Activated CD8-positive, alpha-beta memory T cell treated with anti-CD3 and anti-CD28 coated beads for 48 hours (primary cell): ENCODE results near the gene PAK1.
"Not testable (repeated sequence)": the region's sequence is repeated elsewhere in the genome, so short reads cannot be mapped to it uniquely, and the experiment has no call there.

ENCODE experiments used
- DNase-seq, 3 experiments: peaks; one replicate each; pipeline ENCODE4 v3.0.0-alpha.2; 2020; ENCODE audit warnings: low read depth in 2 of 3, low spot score in 2 of 3

Gene PAK1

GRCh38 chr11:77473801-77474683 is at the start of gene PAK1:
TSS of gene PAK1 (minus strand) at chr11:77474094. CDS start at chr11:77392520, 81,574 bp downstream.
- peak; percentile 46 to 62 (median 62) for DNase-seq

DNA sequence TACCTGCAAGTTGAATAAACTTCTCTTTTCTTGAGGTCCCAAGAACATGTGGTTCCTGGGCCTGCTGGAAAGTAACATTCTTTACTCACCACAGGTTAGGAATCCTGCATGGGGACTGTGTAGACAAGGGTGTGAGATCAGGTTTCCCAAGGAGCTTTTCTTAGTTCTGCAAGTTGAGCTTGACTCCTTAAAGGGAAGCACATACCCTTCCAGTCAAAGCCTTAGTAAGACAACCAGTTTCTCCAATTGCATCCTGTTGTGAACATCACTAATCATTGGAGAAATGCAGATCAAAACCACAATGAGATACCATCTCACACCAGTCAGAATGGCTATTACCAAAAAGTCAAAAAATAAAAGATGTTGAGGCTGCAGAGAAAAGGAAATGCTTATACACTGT is 48.3 kb upstream of the PAK1 start:
- DNase-seq: no peak

DNA sequence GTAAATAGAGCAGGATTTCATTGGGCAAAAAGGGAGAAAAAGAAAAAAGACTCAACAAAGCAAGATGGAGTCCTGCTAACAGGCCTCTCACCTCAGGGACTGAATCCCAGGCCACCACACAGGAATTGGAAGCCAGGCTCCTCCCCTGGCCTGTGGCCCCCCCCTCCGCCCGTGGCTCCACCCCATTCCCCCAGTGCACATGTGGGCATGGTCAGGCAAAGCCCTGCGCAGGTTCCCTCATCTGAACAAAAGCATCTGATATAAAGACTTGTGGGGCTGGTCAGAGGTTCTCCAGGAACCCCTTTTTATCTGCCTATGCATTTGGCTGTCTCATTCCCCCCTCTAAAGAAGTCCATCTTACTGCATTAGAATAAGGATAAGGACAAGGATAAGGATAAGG is 46.0 kb upstream of the PAK1 start:
- DNase-seq: no peak

DNA sequence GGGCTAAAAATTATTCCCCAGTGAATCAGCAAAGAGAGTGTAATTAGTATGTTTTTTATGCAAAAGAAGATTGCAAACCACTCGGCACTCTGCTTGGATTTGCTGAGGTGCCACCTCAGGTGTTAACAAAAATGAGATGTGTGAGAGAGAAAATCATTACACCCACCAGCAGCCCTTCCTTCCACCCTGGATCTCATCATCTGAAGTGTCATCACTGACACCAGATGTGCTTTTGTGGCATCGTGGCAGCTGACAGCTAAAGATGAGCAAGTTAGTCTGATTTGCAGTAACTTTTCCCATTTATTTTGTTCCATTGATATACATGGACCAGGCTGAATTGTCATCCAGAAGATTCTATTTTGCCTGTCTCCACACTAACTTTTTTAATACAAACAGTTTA is 44.6 kb upstream of the PAK1 start:
- no peak for DNase-seq

DNA sequence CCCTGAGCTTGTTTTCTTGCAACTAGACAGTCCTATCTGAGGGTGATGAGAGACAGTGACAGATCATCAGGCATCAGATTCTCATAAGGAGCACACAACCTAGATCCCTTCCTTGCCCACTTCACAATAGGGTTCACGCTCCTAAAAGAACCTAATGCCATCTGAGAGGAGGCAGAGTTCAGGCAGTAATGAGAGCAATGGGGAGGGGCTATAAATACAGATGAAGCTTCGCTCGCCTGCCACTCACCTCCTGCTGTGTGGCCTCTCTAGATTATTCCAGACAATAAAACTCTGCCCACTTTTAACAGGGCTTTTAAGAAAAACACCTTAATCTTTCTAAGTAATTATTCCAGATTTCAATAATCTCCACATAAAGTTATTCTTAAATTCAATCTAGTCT is 43.9 kb upstream of the PAK1 start:
- no peak for DNase-seq

DNA sequence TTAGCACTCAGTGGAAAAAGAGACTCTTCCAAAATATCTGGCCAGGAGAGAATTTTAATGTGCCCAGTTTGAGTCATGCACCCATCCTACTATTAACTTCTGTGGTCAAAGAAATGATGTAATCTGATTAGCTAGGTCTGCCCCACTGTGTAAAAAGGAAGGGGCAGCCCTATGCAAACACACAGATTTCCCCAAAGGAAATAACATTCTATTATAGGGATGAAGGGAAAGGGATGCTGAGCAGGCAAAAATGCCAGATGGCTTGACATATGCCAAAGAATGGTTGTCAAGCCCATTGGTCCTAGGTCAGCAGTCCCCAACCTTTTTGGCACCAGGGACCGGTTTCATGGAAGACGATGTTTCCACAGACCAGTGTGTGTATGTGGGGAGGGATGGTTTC is 43.3 kb upstream of the PAK1 start:
- DNase-seq: no peak

- DNase-seq: no peak
Observed at GRCh38 chr11:77515483-77515882, 41.6 kb upstream of the PAK1 start.

- no peak for DNase-seq
Observed at GRCh38 chr11:77515063-77515462, 41.2 kb upstream of the PAK1 start.

- no peak for DNase-seq
Observed at GRCh38 chr11:77512092-77512491, 38.2 kb upstream of the PAK1 start.

GRCh38 chr11:77510851-77511250 is 37.0 kb upstream of the PAK1 start:
- no peak for DNase-seq

- no peak for DNase-seq
Observed at GRCh38 chr11:77510095-77510494, 36.2 kb upstream of the PAK1 start.

GRCh38 chr11:77508019-77508418 is 34.1 kb upstream of the PAK1 start:
- DNase-seq: no peak

DNA sequence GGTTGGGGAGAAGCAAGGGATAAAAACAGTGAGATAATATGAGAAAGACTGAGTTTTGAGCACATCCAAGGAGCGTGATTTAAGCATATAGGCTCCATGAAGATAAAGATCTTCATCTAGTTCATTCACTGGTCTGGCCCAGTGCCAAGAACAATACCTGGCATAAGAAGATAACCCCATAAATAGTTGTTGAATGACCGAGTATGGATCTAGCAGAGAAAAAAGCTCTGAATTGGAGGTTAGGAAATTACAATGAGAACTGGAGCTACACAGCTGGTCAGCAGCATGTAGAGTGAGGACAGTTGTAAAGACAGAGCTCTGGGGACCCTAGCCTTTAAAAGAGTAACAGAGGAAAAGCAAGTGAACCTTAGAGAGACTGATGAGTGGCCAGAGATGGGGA is 33.0 kb upstream of the PAK1 start:
- DNase-seq: no peak

- no peak for DNase-seq
Observed at GRCh38 chr11:77505956-77506355, 32.1 kb upstream of the PAK1 start.

GRCh38 chr11:77503006-77503405 is 29.1 kb upstream of the PAK1 start:
- no peak for DNase-seq

- no peak for DNase-seq
Observed at GRCh38 chr11:77502346-77502905, 28.5 kb upstream of the PAK1 start.

- no peak for DNase-seq
Observed at GRCh38 chr11:77501758-77502157, 27.9 kb upstream of the PAK1 start.

DNA sequence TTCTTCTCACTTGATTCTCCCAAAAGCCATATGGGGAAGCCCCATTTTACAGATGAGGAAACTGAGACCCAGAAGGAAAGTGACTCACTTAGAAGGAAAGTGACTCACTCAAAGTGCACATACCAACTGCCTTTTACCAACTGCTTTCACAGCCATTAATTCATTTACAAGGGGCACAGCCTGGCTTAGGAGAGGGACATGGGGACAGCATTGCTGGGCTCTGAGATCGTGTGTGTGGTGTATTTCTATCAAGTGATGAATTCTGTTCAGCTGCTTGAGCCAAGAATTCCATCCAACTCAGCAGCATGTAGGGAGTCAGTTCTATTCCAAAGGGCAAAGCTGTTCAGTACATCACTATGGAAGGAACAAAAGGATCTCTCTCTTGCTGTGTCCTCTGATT is 23.5 kb upstream of the PAK1 start:
- DNase-seq: no peak

GRCh38 chr11:77495526-77495925 is 21.6 kb upstream of the PAK1 start:
- DNase-seq: no peak

GRCh38 chr11:77490035-77490434 is 16.1 kb upstream of the PAK1 start:
- DNase-seq: not testable (repeated sequence)

- no peak for DNase-seq
Observed at GRCh38 chr11:77487790-77488189, 13.9 kb upstream of the PAK1 start.

- DNase-seq: no peak
Observed at GRCh38 chr11:77479746-77480352, 6.0 kb upstream of the PAK1 start.
